PC-9 (cell line): ENCODE data around the gene CEP72.

ENCODE experiments used
- CTCF ChIP-seq: fragments of 200-600 bp; sonication (generic); conservative IDR thresholded peaks from 2 replicates; pipeline ENCODE4 v1.6.1; 2017; ENCODE audit warnings: mixed run types, antibody characterized with exemption, mild to moderate bottlenecking, moderate library complexity
- EZH2 ChIP-seq: fragments of 200-600 bp; sonication (generic); IDR thresholded peaks from 2 replicates; pipeline ENCODE4 v1.8.0; 2017; ENCODE audit warnings: antibody characterized with exemption, low read depth

DNA sequence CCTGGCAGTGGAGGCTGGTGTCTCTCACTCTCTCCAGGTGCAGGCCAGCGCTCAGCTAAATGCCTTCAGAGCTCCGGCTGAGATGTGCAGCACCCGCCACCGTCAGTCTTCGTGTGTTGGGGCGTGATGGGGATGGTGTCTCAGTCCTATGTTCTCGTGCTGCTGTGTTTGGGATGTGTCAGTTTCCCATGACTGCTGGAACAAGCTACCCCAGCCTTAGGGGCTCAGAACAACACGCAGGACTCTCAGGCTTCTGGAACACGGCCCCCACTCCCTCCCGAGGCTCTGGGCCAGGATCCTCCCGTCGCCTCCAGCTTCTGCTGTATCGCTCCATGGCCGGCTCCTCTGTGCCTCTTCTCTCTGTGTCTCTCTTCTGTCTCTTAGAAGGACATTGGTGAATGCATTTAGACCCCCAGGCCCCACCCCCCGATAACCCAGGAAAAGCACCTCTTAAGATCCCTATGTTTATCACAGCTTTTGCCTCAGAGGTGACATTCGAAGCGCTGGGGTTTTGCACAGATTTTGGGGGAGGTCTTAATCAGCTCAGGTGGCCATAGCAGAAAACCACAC, 9.6 kb upstream of the CEP72 start:
- TF ChIP-seq CTCF (no peak), EZH2 (no peak)
